Measurements from ENCODE around the gene TPD52L2. TPM values are rescaled to one million over a fixed set of nuclear protein-coding genes. Genes with fewer than 3 reads are reported as not detected.
"Not testable (repeated sequence)": the region's sequence is repeated elsewhere in the genome, so short reads cannot be mapped to it uniquely, and the experiment has no call there.

Gene TPD52L2
- total RNA-seq, 1 donor from 2014 or later, result 114 TPM

DNA sequence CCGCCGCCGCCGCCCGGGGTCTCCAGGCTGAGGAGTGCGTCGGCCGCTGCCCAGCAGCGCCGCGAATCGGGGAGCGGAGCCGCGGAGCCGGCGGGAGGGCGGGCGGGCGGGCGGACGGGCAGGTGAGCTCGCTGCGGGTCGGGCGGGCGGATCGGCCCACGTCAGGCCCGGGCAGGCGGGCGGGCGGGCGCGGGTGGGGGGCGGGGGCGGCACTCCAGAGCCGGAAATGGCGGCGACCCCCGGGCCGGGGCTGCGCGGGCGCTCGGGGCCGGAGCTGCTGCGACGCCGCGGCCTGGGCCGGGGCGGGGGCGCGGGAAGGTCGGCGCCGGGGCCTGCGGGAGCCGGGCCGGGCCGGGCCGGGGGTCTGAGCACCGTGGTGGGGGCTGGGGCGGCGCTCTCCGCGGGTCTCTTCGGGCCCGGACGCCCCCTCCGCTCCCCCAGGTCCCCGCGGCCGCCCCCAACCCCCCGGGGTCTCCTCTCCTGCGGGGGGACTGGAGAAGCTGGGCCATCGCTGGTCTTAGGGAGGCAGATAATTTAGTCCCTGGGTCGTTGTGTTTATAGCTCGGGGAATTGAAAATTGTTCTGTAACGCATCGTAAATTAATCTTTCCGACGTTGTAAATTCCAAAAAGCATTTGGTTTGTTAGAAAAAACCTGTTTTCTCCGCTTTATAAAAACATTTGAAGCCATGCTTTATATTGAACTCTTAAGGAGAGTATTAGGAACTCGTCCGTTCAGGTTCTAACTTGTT, 30.3 kb downstream of the TPD52L2 start:
- no peak for DNase-seq (ENCODE audit: low spot score)

DNA sequence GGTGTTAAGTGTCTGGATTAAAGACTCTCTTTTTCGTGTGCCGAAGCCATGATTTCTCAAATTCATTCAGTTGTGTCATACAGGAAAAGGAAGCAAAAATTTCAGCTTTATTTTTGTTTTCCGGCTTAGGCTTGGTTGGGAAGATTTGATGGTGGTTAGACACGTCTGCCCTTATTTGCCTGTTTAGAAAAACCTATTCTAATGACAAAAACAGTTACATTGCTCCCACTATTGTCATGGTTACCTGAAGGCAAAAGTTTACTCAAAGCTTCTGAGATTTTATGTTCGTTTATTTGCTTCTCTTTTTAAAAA, 30.8 kb downstream of the TPD52L2 start:
- DNase-seq (ENCODE audit: low spot score), result no peak

DNA sequence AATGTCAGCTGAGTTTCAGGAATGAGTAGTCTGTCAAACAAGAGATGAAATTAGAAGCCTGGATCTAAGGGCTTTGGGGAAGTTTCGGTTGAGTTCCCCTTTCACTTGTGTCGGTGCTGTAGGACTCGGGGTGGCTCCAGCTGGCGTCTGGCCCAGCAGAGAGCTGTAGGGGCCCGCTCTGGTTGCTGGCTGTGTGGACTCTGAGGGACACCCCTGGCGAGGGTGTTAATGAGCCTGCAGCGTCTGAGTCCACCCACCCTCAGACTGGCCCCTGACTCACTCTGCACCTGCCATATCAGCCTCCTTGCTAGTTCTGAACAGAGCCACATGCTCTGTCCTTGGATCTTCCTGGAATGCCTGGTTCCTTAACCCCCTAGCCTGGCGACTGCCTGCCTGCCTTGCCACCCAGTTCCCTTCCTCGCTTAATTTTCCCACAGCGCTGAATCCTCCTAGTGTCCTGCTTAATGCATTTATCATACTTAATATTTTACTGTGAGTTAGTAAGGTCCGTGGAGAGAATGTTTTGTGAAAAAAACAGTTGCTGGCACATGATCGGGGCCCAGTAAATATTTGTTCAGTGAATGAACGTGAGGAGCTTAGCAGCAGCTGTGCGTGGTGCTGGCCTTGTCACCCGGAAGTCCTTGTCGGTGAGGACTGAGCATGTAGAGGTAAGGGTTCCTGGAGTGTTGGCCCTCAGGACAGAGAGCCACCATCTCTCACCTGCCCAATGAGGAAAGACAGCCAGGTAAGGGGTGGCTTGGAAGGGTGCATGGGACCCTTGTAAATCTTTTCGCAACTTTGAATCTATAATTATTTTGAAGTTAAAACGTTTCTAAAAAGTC, 31.4 kb downstream of the TPD52L2 start:
- no peak for DNase-seq (ENCODE audit: low spot score)

DNA sequence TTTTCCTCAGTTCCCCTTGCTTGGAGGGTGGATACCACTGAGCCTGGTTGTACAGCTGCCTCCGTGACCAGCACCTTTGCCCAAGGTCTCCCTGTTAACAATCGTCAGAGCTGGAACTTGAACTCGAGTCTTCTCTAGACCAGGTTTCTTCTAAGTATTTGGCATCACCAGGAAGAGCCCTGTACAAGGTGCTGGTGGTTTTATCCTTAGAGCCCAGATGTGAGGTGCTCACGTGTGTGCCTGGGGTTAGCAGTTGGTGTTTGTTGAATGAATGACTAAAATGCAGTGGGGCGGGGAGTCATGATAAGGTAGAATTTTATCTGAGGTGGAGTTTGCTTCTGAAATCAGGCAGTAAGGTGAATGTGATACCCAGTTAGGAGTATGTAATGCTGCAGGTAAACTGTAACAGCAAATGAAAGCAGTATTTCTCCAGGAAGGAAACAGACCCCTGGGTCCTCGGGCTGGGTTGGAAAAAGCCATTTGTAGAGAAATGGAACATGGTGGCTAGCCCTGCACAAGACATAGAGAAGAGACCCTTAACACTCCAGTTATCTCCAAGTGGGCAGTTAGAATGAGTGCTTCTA, 33.0 kb downstream of the TPD52L2 start:
- no peak for DNase-seq (ENCODE audit: low spot score)

DNA sequence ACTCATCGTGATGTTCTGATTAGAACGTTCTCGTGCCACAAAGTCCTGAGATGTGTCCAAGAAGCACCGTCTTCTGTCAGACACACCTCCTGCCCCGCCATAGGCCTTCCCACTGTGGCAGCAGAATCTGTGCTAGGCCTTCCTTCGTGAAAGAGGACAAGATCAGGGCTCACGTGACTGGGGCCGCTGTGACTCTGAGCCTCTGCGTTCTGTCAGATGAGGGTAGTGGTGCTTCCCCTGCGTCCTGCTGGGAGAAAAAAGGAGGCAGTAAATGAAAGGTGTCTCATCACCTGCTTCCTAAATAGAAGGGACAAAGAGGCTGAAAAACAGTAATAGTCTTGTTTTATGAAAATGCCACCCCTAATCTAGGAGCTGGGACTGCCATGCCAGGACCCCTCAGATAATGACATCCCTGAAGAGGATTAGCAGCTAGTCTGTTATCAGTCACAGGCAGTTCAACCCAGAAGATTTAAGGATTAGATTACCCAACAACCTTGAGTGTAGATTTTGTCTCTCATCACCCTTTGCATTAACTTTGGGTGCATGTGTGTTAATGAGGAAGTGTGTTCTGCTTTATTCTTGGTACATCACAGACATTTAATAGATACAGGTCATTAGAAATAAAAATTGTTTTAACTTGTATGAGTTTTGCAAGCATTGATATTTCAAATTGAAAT, 34.0 kb downstream of the TPD52L2 start:
- DNase-seq (ENCODE audit: low spot score), result no peak

DNA sequence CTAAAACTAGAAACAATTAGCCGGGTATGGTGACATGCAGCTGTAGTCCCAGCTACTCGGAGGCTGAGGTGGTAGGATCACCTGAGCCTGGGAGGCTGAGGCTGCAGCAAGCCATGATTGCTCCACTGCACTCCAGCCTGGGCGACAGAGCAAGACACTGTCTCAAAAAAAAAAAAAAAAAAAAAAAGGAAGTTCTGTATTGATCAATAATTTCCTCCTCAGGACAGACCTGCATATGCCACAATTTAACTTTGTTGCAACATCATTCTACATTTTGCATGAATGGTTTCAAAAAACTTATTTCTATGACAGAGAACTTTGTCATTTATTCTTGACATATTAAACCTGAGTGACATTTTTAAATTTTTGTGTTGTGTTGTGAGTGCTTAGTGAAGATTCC, 35.3 kb downstream of the TPD52L2 start:
- DNase-seq (ENCODE audit: low spot score), result no peak

DNA sequence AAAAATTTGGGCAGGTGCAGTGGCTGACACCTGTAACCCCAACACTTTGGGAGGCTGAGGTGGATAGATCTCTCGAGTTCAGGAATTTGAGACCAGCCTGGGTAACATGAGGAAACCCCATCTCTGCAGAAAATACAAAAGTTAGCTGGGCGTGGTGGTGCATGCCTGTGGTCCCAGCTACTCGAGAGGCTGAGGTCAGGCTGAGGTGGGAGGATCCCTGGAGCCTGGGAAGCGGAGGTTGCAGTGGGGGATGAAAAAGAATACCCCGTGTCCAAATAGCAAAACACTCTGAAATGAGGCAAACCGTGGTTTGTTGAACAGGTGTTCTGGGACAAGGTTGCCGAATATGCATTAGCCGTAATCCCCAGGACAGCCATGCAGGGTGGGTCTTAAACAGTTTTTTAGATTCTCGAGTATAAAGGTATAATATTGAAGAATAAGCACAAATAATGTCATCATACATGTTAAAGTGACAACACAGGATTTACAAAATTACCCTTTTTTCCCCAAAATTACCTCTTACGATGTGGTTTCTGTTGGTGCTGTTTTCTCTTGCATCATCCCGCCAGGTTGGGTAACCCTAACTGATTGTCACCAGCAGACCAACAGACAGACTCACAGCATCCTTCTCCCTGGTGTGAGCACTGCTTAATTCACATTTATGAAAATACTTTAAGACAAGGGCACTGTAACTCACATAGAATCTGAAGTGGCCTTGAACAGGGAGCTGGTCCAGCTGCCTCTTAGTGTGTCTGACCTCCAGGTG, 38.9 kb downstream of the TPD52L2 start:
- no peak for DNase-seq (ENCODE audit: low spot score)

DNA sequence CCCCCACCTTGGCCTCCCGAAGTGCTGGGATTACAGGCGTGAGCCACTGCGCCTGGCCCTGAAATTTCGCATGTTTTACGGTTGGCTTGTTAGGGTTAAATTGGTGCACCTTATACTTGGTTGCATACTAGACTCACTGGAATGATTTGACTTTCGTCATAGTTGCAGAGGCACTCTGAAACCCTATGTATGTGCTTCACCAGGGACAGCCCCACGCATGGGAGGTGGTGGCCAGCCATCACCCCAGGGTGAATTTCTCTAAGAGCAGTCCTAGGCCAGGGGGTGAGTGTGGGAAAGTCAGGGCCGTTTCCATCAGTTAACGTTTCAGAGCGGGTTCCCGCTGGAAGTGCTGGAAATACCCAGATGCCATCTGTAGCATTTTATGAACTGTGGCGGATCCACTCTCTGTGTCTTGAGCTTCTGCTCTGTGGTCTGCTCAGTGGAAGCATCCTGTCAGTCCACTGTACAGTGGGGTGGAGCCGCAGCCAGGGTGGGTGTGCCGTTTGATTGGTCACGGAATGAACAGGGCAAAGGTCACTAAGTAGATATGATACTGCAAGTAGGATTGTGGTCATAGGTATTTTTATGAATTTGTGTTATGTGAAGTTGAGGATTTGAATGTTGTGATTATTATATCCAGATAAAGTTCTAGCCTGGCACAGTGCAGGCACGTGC, 43.1 kb downstream of the TPD52L2 start:
- DNase-seq (ENCODE audit: low spot score), result no peak

DNA sequence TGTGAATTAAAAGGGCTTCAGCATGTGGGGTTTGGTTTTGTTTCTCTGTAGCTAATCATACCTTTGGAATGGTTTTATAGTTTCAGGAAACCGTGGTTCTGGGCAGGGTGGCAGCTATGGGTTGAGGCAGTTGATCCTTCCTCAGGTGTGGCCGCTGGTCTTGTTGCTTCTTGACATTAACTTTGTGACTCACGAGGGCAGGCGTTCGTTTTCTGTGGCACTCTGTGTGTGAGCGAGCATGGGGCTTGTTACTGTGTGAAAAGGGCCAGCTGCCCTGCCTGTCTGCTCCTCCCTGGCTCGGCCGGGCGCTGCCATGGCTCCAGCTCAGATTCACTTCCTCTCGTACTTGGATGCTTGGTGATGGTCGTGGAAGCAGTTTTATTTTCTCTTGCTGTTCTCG, 46.1 kb downstream of the TPD52L2 start:
- DNase-seq (ENCODE audit: low spot score), result no peak

DNA sequence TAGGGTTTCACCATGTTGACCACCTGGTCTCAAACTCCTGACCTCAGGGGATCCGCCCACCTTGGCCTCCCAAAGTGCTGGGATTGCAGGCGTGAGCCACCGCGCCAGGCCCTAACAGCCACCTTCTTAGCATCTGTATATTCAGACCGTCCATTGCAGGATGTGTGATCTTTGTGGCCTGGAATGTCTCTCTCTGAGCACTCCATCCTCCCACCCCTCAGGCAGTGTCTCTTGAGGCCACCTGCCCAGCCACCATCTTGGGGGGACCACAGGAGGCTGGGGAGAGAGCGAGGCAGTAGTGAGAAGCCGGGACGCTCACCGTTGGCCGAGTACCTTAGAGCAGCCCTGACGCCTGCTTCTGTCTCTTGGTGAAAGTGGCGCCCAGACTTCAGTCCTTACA, 48.7 kb downstream of the TPD52L2 start:
- DNase-seq (ENCODE audit: low spot score), result no peak

DNA sequence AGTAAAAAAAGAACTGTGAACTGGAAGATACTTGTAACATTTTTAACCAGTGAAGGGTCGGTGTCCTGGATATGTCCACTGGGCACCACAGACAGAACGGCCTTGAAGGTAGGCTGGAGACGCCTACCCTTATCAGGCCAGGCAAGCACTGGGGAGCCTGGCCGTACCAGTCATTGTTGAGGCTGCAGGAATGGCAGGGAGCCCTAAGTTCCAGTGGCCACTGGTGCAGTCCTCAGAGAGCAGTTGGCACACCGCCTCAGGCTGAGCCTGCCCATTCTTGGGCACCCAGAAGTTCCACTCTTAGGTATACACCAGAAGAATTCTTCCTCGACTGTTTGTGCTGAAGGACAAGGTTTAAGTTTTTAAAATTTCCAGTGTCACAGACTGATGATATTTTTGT, 50.4 kb downstream of the TPD52L2 start:
- no peak for DNase-seq (ENCODE audit: low spot score)

DNA sequence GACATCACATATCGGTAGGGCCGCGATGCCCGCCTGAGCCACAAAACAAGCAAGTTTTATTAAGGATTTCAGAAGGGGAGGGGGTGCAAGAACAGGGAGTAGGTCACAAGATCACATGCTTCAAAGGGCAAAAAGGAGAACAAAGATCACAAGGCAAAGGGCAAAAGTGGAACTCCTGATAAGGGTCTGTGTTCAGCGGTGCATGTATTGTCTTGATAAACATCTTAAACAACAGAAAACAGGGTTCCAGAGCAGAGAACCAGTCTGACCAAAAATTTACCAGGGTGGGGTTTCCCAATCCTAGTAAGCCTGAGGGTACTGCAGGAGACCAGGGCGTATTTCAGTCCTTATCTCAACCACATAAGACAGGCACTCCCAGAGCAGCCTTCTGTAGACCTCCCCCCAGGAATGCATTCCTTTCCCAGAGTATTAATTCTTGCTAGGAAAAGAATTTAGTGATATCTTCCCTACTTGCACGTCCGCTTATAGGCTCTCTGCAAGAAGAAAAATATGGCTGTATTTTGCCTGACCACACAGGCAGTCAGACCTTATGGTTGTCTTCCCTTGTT, 51.4 kb downstream of the TPD52L2 start:
- not testable (repeated sequence) for DNase-seq (ENCODE audit: low spot score)

DNA sequence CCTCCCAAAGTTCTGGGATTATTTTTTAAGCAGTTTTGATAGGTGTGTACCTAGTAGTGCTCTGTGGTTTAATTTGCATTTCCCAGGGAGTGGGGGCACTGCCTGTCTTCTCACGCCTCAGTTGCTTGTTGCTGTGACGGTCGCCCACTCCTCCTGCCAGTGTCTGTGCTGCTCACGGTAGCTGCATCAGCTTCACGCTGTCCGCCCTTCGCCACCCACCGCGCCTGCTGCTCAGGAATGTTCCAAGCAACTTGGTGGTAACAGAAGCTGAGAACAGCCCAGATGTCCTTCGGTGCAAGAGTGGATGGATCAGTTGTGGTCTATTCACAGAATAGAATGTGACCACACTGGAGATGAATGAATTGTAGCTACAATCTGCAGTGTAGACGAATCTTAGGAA, 52.7 kb downstream of the TPD52L2 start:
- no peak for DNase-seq (ENCODE audit: low spot score)

DNA sequence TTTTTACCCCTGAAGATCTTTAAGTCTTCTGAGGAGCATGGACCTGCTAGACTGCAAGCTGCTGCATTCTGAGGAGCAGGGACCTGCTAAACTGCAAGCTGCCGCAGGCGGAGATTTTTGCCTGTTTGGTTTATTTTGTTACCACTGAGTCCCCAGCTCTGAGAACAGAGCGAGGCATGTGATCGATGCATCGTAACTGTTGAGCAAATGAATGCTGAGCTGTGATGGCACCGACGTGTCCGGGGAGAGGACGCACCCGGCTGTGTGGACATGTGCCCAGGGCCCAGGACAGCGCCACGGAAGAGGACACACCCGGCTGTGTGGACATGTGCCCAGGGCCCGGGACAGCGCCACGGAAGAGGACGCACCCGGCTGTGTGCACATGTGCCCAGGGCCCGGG, 54.1 kb downstream of the TPD52L2 start:
- DNase-seq (ENCODE audit: low spot score), result no peak

DNA sequence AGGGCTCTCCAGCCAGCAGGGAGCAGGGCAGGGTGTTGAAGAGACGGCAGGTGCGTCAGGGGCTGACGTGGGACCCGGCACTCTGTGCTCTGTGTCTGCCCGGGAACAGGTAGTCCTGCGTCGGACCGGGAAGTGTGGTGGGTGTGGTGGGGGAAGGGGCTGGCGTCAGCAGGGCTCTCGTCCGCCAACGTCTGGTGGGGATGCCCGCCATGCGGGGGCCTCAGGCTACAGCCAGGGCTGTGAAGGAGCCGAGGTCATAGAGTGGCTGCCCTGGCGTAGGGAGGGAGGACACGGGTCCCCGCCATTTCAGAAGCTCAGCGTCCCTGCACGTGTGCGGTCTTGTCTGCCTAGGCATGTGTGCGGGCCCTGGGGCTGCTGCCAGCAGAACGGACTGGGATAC, 55.2 kb downstream of the TPD52L2 start:
- DNase-seq (ENCODE audit: low spot score), result no peak

DNA sequence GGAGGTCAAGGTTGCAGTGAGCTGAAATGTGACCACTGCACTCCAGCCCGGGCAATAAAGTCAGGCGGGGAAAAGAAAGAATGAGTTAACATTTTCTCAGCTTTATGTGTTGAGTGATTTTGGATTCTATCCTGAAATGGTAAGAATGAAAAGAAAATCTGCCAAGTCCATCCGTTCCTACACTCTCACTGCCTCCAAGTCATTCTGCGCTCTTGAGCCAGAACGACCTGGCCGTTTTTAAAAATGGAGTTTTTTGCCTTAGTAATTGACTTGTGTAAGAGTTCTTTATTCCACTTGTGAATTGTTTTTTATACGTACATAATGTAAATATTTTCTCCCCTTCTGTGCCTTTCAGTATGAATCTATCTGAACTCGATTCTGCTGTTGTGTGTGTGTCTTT, 58.6 kb downstream of the TPD52L2 start:
- no peak for DNase-seq (ENCODE audit: low spot score)

DNA sequence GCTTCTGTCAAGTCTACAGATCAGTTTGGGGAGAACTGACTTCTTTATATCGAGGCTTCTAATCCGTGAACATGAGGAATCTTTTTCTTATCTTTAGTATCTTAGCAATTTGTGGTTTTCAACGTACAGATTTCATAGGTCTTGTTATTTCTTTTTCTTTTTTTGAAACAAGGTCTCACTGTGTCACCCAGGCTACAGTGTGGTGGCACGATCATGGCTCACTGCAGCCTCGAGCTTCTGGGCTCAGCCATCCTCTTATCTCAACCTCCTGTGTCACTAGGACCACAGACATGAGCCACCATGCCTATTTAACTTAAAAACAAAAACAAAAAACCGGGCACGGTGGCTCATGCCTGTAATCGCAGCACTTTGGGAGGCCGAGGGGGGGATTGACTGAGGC, 59.2 kb downstream of the TPD52L2 start:
- DNase-seq (ENCODE audit: low spot score), result no peak

DNA sequence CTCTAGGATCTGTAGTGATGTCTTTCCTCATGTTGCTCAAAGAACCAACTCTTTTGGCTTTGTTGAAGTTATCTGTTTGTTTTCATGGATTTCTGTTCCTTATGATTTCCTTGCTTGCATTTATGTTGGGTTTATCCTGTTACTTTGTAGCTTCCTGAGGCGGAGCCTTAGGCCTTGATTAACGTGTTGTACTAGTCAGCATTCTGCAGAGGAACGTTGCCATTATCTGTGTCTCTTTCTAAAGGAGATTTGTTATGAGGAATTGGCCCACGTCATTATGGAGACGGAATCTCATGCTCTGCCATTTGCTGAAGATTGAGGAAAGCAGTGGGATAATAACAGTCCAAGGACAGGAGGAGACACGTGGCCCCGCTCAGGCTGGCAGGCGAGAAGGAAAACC, 61.2 kb downstream of the TPD52L2 start:
- no peak for DNase-seq (ENCODE audit: low spot score)

DNA sequence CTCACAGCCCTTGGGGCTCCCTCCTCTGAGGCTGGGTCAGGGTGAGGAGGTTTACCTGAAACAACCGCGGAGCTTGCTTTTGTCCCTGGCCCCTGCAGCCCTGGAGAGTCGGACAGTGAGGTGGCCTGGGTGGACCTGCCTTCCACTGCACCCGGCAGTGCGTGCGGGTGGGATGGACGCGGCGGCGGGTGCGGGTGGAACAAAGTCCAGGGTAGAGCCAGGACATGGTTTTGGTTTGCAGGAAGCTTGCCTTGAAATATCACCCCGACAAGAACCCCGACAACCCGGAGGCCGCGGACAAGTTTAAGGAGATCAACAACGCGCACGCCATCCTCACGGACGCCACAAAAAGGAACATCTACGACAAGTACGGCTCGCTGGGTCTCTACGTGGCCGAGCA, 64.0 kb downstream of the TPD52L2 start:
- no peak for DNase-seq (ENCODE audit: low spot score)

DNA sequence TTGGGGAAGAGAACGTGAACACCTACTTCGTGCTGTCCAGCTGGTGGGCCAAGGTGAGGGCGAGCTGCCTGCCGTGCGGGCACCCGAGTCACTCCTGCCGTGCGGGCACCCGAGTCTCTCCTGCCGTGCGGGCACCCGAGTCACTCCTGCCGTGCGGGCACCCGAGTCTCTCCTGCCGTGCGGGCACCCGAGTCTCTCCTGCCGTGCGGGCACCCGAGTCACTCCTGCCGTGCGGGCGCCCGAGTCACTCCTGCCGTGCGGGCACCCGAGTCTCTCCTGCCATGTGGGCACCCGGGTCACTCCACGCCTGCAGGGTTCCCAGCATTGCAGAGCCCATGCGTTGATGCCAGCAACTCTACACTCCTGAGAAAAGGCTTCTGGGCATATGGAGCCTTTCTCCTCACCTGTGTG, 64.4 kb downstream of the TPD52L2 start:
- not testable (repeated sequence) for DNase-seq (ENCODE audit: low spot score)
